A549 (cell line): Measurements from ENCODE around the gene TRUB2. TPM values are rescaled to one million over a fixed set of nuclear protein-coding genes. Genes with fewer than 3 reads are reported as not detected.

Source experiments
- ATAC-seq, 2 experiments: fragments of 200-7000 bp in 1 of 2; fragments of >200 bp in 1 of 2; cut with Nextera tagmentation in 1 of 2; cut with Tn5 transposase in 1 of 2; 3 replicates each; pipeline versions ENCODE4 v1.8.0 to v1.9.1; 2018 to 2020; ENCODE audit warnings: mild to moderate bottlenecking in 1 of 2, moderate library complexity in 1 of 2
- CTCF ChIA-PET: fragments of 300-600 bp; sonication (Branson Sonifier 250); formaldehyde crosslinking; extraction: SDS; loops from one replicate; lab custom pipeline; 2021; ENCODE audit warnings: antibody characterized with exemption, inconsistent platforms; lab: Yijun Ruan, JAX
- POLR2A ChIA-PET: fragments of 350-600 bp; formaldehyde crosslinking; extraction: SDS; loops from one replicate; lab custom pipeline; 2021; ENCODE audit warnings: antibody characterized with exemption, inconsistent platforms; lab: Yijun Ruan, JAX
- DNase-seq, 2 experiments: peaks; one replicate each; pipeline versions ENCODE4 v3.0.0 to v3.0.0-alpha.2; 2011 to 2016; ENCODE audit warnings: low read depth in 1 of 2, low spot score in 1 of 2
- FAIRE-seq: peaks from 2 replicates; lab custom pipeline; 2011; peaks lifted over from hg19 to GRCh38; lab: Jason Lieb, UNC
- H3K27ac ChIP-seq, 2 experiments: fragments of >200 bp; sonication (Bioruptor Twin); formaldehyde crosslinking; 3 replicates each; pipeline ENCODE4 v1.5.1; 2016 to 2017
- H3K4me1 ChIP-seq: fragments of >200 bp; sonication (Bioruptor Twin); formaldehyde crosslinking; 3 replicates; pipeline ENCODE4 v1.6.1; 2016
- H3K4me2 ChIP-seq: fragments of >200 bp; sonication (Bioruptor Twin); formaldehyde crosslinking; 3 replicates; pipeline ENCODE4 v1.6.1; 2016
- H3K4me3 ChIP-seq: fragments of >200 bp; sonication (Bioruptor Twin); formaldehyde crosslinking; 3 replicates; pipeline ENCODE4 v1.5.1; 2016
- H3K9me3 ChIP-seq: fragments of >200 bp; sonication (Bioruptor Twin); formaldehyde crosslinking; 3 replicates; pipeline ENCODE4 v1.6.1; 2016
- BHLHE40 ChIP-seq: IDR thresholded peaks from 2 replicates; pipeline ENCODE4 v1.6.1; 2012; ENCODE audit warnings: low read depth, low read length, inconsistent platforms
- CBX2 ChIP-seq: fragments of 200-600 bp; sonication (generic); IDR thresholded peaks from 2 replicates; pipeline ENCODE4 v1.6.1; 2016; ENCODE audit warnings: low read depth, mild to moderate bottlenecking, borderline replicate concordance
- CEBPB ChIP-seq, 2 experiments: fragments of >200 bp in 1 of 2; sonication (Bioruptor Twin) in 1 of 2; formaldehyde crosslinking in 1 of 2; IDR thresholded peaks; 2 replicates each; pipeline ENCODE4 v1.6.1; 2012 to 2016
- CHD2 ChIP-seq: fragments of 150-350 bp; IDR thresholded peaks from 2 replicates; pipeline ENCODE4 v1.6.1; 2014; ENCODE audit warnings: low read length; ENCODE audit not compliant: partially characterized antibody
- CHD4 ChIP-seq: fragments of 200-600 bp; sonication (generic); IDR thresholded peaks from 2 replicates; pipeline ENCODE4 v1.6.1; 2016; ENCODE audit warnings: antibody characterized with exemption, mild to moderate bottlenecking, borderline replicate concordance
- EHMT2 ChIP-seq: fragments of 200-600 bp; sonication (generic); IDR thresholded peaks from 2 replicates; pipeline ENCODE4 v1.6.1; 2016; ENCODE audit warnings: antibody characterized with exemption, low read depth, mild to moderate bottlenecking, moderate library complexity
- ESRRA ChIP-seq: fragments of 150-350 bp; IDR thresholded peaks from 2 replicates; pipeline ENCODE4 v1.6.1; 2014; ENCODE audit warnings: mild to moderate bottlenecking, low read length, borderline replicate concordance
- GATA3 ChIP-seq: IDR thresholded peaks from 2 replicates; pipeline ENCODE4 v1.6.1; 2012; ENCODE audit warnings: borderline replicate concordance
- HES2 ChIP-seq: fragments of >200 bp; sonication (Bioruptor Twin); formaldehyde crosslinking; IDR thresholded peaks from 2 replicates; pipeline ENCODE4 v1.6.1; 2016
- HOXB13 ChIP-seq: fragments of 250-450 bp; sonication (Bioruptor Pico); IDR thresholded peaks from 2 replicates; pipeline ENCODE4 v1.5.0; 2020; ENCODE audit warnings: low read depth, mild to moderate bottlenecking, moderate library complexity
- JUNB ChIP-seq: fragments of >200 bp; sonication (Bioruptor Twin); formaldehyde crosslinking; IDR thresholded peaks from 2 replicates; pipeline ENCODE4 v1.6.1; 2016
- KDM5A ChIP-seq: fragments of 200-600 bp; sonication (generic); IDR thresholded peaks from 2 replicates; pipeline ENCODE4 v1.6.1; 2016; ENCODE audit warnings: antibody characterized with exemption, mild to moderate bottlenecking
- MYC ChIP-seq: IDR thresholded peaks from 2 replicates; pipeline ENCODE4 v1.6.1; 2012; ENCODE audit warnings: mild to moderate bottlenecking, inconsistent platforms, low read length, improper control_type of control experiment, borderline replicate concordance
- NR3C1 ChIP-seq: fragments of >200 bp; sonication (Bioruptor Twin); formaldehyde crosslinking; IDR thresholded peaks from 3 replicates; pipeline ENCODE4 v1.6.1; 2017
- POLR2AphosphoS2 ChIP-seq: conservative IDR thresholded peaks from 2 replicates; pipeline ENCODE4 v1.6.1; 2012; ENCODE audit warnings: low read length, improper control_type of control experiment, inconsistent platforms
- RFX5 ChIP-seq: fragments of 450-650 bp; IDR thresholded peaks from 2 replicates; pipeline ENCODE4 v1.7.1; 2014; ENCODE audit warnings: antibody characterized with exemption, mild to moderate bottlenecking, moderate library complexity
- SMC3 ChIP-seq: fragments of >200 bp; sonication (Bioruptor Twin); formaldehyde crosslinking; IDR thresholded peaks from 3 replicates; pipeline ENCODE4 v1.6.1; 2018; ENCODE audit warnings: inconsistent platforms
- SREBF2 ChIP-seq: fragments of 450-650 bp; IDR thresholded peaks from 2 replicates; pipeline ENCODE4 v1.6.1; 2014; ENCODE audit warnings: mild to moderate bottlenecking, moderate library complexity
- USF2 ChIP-seq: fragments of 450-650 bp; IDR thresholded peaks from 2 replicates; pipeline ENCODE4 v1.6.1; 2014; ENCODE audit warnings: antibody characterized with exemption
- ZC3H11A ChIP-seq: fragments of 450-650 bp; IDR thresholded peaks from 2 replicates; pipeline ENCODE4 v1.6.1; 2014; ENCODE audit warnings: antibody characterized with exemption, mild to moderate bottlenecking
- WGBS: methylation state at CpG from one replicate; pipeline ENCODE4 v1.1.6; 2017; ENCODE audit errors: missing lambda C conversion rate; 5-methylcytosine and 5-hydroxymethylcytosine counted together
- polyA plus RNA-seq, 4 experiments: library from polyadenylated mRNA; depleted of rRNA in 3 of 4; stranded (reverse); fragments of >200 nt; fragmentation: RNase III in 1 of 4; extraction: RNeasy Plus Mini Kit Qiagen cat#74134 plus additional on column Dnase treatment in 1 of 4; gene quantifications; 2 replicates in 3 of 4; 3 replicates in 1 of 4; pipeline ENCODE4 v1.2.3, GENCODE V29; 2011 to 2017
- TF ChIP-seq, protein P1 (sequence below): fragments of >200 bp; sonication (Bioruptor Twin); formaldehyde crosslinking; IDR thresholded peaks from 3 replicates; pipeline ENCODE4 v1.5.1; 2016
- TF ChIP-seq, protein P2 (sequence below): fragments of 250-450 bp; sonication (Bioruptor Pico); IDR thresholded peaks from 2 replicates; pipeline ENCODE4 v1.5.0; 2021; ENCODE audit warnings: mild to moderate bottlenecking, moderate library complexity, borderline replicate concordance
- TF ChIP-seq, protein P3 (sequence below): fragments of 150-350 bp; IDR thresholded peaks from 2 replicates; pipeline ENCODE4 v1.6.1; 2014; ENCODE audit warnings: low read depth, mild to moderate bottlenecking, low read length

The TRUB2 gene
- polyA plus RNA-seq, 2 of the 4 experiments (the other 2 are of a cell fraction), result 29.0 to 38.7 TPM

DNA sequence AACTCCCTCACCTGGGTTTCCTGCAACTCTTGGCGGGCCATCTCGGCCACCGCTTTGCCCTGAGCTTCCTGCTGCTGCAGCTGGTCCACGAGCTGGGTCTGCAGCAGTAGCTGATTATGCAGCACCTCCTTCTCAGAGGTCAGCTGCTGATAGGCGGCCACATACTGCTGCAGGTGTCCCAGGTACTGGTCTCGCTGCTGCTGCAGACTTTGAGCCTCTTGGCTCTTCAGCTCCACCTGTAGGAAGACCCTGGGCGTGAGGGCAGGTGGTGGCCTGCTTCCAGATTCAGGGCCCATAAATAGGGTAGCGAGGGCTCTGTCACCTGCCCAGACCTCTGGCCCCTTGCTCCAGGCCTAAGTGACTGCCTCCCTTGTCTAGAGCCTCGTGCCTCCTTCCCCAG is 63.1 kb downstream of the TRUB2 start:
- Histone ChIP-seq H3K4me2 (no peak overlapping the region), H3K4me3 (no peak overlapping the region), H3K4me1 (no peaks in the 10 kb centered on the region), H3K27ac (no peak overlapping the region), H3K9me3 (no peaks in the 10 kb centered on the region)
- TF ChIP-seq ESRRA, result no peak
- TF ChIP-seq GATA3, result no peak
- no peak for TF ChIP-seq CHD4
- TF ChIP-seq, protein P1, sequence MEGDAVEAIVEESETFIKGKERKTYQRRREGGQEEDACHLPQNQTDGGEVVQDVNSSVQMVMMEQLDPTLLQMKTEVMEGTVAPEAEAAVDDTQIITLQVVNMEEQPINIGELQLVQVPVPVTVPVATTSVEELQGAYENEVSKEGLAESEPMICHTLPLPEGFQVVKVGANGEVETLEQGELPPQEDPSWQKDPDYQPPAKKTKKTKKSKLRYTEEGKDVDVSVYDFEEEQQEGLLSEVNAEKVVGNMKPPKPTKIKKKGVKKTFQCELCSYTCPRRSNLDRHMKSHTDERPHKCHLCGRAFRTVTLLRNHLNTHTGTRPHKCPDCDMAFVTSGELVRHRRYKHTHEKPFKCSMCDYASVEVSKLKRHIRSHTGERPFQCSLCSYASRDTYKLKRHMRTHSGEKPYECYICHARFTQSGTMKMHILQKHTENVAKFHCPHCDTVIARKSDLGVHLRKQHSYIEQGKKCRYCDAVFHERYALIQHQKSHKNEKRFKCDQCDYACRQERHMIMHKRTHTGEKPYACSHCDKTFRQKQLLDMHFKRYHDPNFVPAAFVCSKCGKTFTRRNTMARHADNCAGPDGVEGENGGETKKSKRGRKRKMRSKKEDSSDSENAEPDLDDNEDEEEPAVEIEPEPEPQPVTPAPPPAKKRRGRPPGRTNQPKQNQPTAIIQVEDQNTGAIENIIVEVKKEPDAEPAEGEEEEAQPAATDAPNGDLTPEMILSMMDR, result no peak
- no peak for TF ChIP-seq KDM5A
- no peak for TF ChIP-seq CEBPB (IDR thresholded peaks at IDR 0.05)
- FAIRE-seq, result no peak
- no peak for DNase-seq
- POLR2A ChIA-PET, result no interaction called here
- no peak for ATAC-seq
- CTCF ChIA-PET, result interaction anchor here (1.0 to 2.5 kb wide), 6 partner anchors 9 to 104 kb away, joined by 3 to 12 read pairs (median 4); no protein-coding TSS in a partner anchor
- 85% methylated on average over 9 of the region's 9 CpGs for WGBS

DNA sequence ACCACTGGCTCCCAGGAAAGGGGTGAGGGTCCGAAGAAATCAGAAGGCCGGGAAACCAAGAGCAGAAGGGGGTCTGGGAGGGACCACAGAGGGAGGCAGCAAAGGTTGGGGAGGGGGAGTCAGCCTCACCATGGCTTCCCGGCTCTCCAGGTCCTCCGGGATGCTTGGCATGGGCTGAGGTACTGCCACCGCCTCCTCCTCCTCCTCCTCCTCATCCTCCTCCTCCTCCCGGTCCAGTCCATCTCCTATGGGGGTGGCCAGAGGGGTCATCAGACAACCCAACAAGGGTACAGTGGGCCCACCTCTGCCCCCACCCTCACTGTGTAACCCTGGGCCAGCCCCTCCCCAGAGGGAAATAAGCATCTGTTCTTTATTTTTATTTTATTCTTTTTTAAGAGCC is 63.9 kb downstream of the TRUB2 start:
- WGBS, result 87% methylated on average over 6 of the region's 6 CpGs
- ChIA-PET CTCF (interaction anchor here (2.5 kb wide), 1 partner anchor 9 kb away, joined by 12 read pairs; no protein-coding TSS in a partner anchor), POLR2A (no interaction called here)
- DNase-seq (no peak), FAIRE-seq (no peak), ATAC-seq (no peak; a peak in 1 of 6 replicates)
- H3K4me3 ChIP-seq, result no peak overlapping the region
- no peaks in the 10 kb centered on the region for H3K9me3 ChIP-seq
- H3K4me2 ChIP-seq, result no peak overlapping the region
- no peak overlapping the region for H3K27ac ChIP-seq
- 0 out of 2 replicates have a peak, but pooled peaks have one; percentile 15 for TF ChIP-seq POLR2AphosphoS2
- no peak for TF ChIP-seq ZC3H11A
- no peaks in the 10 kb centered on the region for H3K4me1 ChIP-seq

GRCh38 chr9:128257907-128258306 is 64.3 kb downstream of the TRUB2 start:
- Histone ChIP-seq H3K4me3 (no peak overlapping the region), H3K4me2 (no peak overlapping the region), H3K9me3 (no peaks in the 10 kb centered on the region), H3K27ac (no peak overlapping the region), H3K4me1 (no peaks in the 10 kb centered on the region)
- ChIA-PET CTCF (interaction anchor here (0.6 to 3.1 kb wide), 5 partner anchors 10 to 425 kb away, joined by 3 to 22 read pairs (median 4); no protein-coding TSS in a partner anchor), POLR2A (no interaction called here)
- WGBS, result 75% methylated on average over 9 of the region's 11 CpGs
- DNase-seq (no peak), FAIRE-seq (no peak), ATAC-seq (peak; percentile 7 to 27; a peak in 3 of 6 replicates)
- TF ChIP-seq JUNB (no peak), CHD4 (no peak), EHMT2 (no peak), POLR2AphosphoS2 (no peak), RFX5 (no peak), SREBF2 (no peak), HES2 (no peak), CBX2 (no peak), MYC (no peak), GATA3 (no peak), BHLHE40 (no peak), CHD2 (no peak), HOXB13 (CRISPR knock-in tag) (no peak), USF2 (no peak), NR3C1 (no peak), SMC3 (no peak)
- TF ChIP-seq, protein P2, sequence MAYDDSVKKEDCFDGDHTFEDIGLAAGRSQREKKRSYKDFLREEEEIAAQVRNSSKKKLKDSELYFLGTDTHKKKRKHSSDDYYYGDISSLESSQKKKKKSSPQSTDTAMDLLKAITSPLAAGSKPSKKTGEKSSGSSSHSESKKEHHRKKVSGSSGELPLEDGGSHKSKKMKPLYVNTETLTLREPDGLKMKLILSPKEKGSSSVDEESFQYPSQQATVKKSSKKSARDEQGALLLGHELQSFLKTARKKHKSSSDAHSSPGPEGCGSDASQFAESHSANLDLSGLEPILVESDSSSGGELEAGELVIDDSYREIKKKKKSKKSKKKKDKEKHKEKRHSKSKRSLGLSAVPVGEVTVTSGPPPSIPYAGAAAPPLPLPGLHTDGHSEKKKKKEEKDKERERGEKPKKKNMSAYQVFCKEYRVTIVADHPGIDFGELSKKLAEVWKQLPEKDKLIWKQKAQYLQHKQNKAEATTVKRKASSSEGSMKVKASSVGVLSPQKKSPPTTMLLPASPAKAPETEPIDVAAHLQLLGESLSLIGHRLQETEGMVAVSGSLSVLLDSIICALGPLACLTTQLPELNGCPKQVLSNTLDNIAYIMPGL, result no peak
- TF ChIP-seq, protein P3, sequence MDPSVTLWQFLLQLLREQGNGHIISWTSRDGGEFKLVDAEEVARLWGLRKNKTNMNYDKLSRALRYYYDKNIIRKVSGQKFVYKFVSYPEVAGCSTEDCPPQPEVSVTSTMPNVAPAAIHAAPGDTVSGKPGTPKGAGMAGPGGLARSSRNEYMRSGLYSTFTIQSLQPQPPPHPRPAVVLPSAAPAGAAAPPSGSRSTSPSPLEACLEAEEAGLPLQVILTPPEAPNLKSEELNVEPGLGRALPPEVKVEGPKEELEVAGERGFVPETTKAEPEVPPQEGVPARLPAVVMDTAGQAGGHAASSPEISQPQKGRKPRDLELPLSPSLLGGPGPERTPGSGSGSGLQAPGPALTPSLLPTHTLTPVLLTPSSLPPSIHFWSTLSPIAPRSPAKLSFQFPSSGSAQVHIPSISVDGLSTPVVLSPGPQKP, result no peak
- TF ChIP-seq, protein P1, result no peak
